Stimulated activated CD4-positive, alpha-beta T cell treated with anti-CD3 and anti-CD28 coated beads, Interleukin-1b, Interleukin-23, amount 100 ng/mL, for 48 hours (primary cell): ENCODE measurements around the gene CALHM6.

Source experiments
- DNase-seq: peaks from one replicate; pipeline ENCODE4 v3.0.0-alpha.2; 2020

CALHM6 gene

GRCh38 chr6:116461331-116461931, at the start of gene CALHM6:
Gene CALHM6, plus strand, starts transcription at chr6:116461375. Its CDS starts 555 bp downstream, at chr6:116461930.
- DNase-seq: no peak

GRCh38 chr6:116412270-116412669, 48.9 kb upstream of the CALHM6 start:
- DNase-seq: no peak

GRCh38 chr6:116413357-116413756, 47.8 kb upstream of the CALHM6 start:
- DNase-seq: no peak

- no peak for DNase-seq
Measured at GRCh38 chr6:116417661-116418060, 43.5 kb upstream of the CALHM6 start.

GRCh38 chr6:116419069-116419786, 41.9 kb upstream of the CALHM6 start:
- DNase-seq: no peak

- no peak for DNase-seq
Measured at GRCh38 chr6:116420341-116420740, 40.8 kb upstream of the CALHM6 start.

- DNase-seq: no peak
Measured at GRCh38 chr6:116422238-116422637, 38.9 kb upstream of the CALHM6 start.

- DNase-seq: no peak
Measured at GRCh38 chr6:116424001-116424400, 37.2 kb upstream of the CALHM6 start.

- no peak for DNase-seq
Measured at GRCh38 chr6:116426551-116426950, 34.6 kb upstream of the CALHM6 start.

- DNase-seq: no peak
Measured at GRCh38 chr6:116429111-116429510, 32.1 kb upstream of the CALHM6 start.

- DNase-seq: no peak
Measured at GRCh38 chr6:116430860-116431259, 30.3 kb upstream of the CALHM6 start.

GRCh38 chr6:116431964-116432595, 29.1 kb upstream of the CALHM6 start:
- no peak for DNase-seq

- no peak for DNase-seq
Measured at GRCh38 chr6:116433206-116433712, 27.9 kb upstream of the CALHM6 start.

- no peak for DNase-seq
Measured at GRCh38 chr6:116434056-116434725, 27.0 kb upstream of the CALHM6 start.

GRCh38 chr6:116436586-116436985, 24.6 kb upstream of the CALHM6 start:
- DNase-seq: no peak

- no peak for DNase-seq
Measured at GRCh38 chr6:116437656-116438055, 23.5 kb upstream of the CALHM6 start.

- no peak for DNase-seq
Measured at GRCh38 chr6:116438590-116439448, 22.4 kb upstream of the CALHM6 start.

GRCh38 chr6:116439522-116440051, 21.6 kb upstream of the CALHM6 start:
- DNase-seq: no peak

- DNase-seq: no peak
Measured at GRCh38 chr6:116443105-116443504, 18.1 kb upstream of the CALHM6 start.

GRCh38 chr6:116444092-116444491, 17.1 kb upstream of the CALHM6 start:
- DNase-seq: no peak

GRCh38 chr6:116444575-116444974, 16.6 kb upstream of the CALHM6 start:
- DNase-seq: no peak

- DNase-seq: no peak
Measured at GRCh38 chr6:116445102-116445501, 16.1 kb upstream of the CALHM6 start.
